ENCODE results near the gene ERBB4. TPM values are rescaled to one million over a fixed set of nuclear protein-coding genes. Genes with fewer than 3 reads are reported as not detected.

The ERBB4 gene
- total and polyA plus RNA-seq, 7 experiments from 2014 or later, result not detected

GRCh38 chr2:212226114-212226513 lies 312.5 kb downstream of the ERBB4 start:
- H3K36me3 ChIP-seq (ENCODE audit: control insufficient read depth in 2 of 3, insufficient read depth in 3 of 3, low read length in 3 of 3), result no peaks in the 10 kb centered on the region
- H3K4me3 ChIP-seq (ENCODE audit: low read length), result no peak overlapping the region
- Mint-ChIP-seq H3K4me1 (no peaks in the 10 kb centered on the region), H3K27me3 (no peaks in the 10 kb centered on the region), H3K9me3 (peaks cover 0 to 7% (median 0%) of the 10 kb centered on the region in 11 donors), H3K4me3 (no peak overlapping the region), H3K27ac (no peak overlapping the region), H3K36me3 (no peaks in the 10 kb centered on the region)
- H3K4me1 ChIP-seq (ENCODE audit: control insufficient read depth in 2 of 2, insufficient read depth in 2 of 2, low read length in 2 of 2), result no peaks in the 10 kb centered on the region
- intact Hi-C loops (cut with micrococcal nuclease), result no loop called here
- H3K9me3 ChIP-seq (ENCODE audit: control insufficient read depth in 2 of 3, low read length in 3 of 3), result no peaks in the 10 kb centered on the region
- no peak for ATAC-seq
- ChIA-PET POLR2A (no interaction called here), CTCF (no interaction called here)
- no peaks in the 10 kb centered on the region for H3K27me3 ChIP-seq (ENCODE audit: control insufficient read depth in 2 of 2, insufficient read depth in 2 of 2, low read length in 2 of 2)
- no peak overlapping the region for H3K27ac ChIP-seq (ENCODE audit: low read depth, low read length)
- no peak for DNase-seq

GRCh38 chr2:212223696-212224095 lies 314.9 kb downstream of the ERBB4 start:
- Mint-ChIP-seq H3K4me1 (no peaks in the 10 kb centered on the region), H3K4me3 (no peak overlapping the region), H3K36me3 (no peaks in the 10 kb centered on the region), H3K27ac (no peak overlapping the region), H3K27me3 (no peaks in the 10 kb centered on the region), H3K9me3 (peaks cover 0 to under 1% (median 0%) of the 10 kb centered on the region in 11 donors)
- ChIA-PET POLR2A (no interaction called here), CTCF (no interaction called here)
- DNase-seq (no peak), ATAC-seq (no peak)
- H3K27ac ChIP-seq (ENCODE audit: low read depth, low read length), result no peak overlapping the region
- no peaks in the 10 kb centered on the region for H3K36me3 ChIP-seq (ENCODE audit: control insufficient read depth in 2 of 3, insufficient read depth in 3 of 3, low read length in 3 of 3)
- intact Hi-C loops (cut with micrococcal nuclease), result no loop called here
- H3K9me3 ChIP-seq (ENCODE audit: control insufficient read depth in 2 of 3, low read length in 3 of 3), result no peaks in the 10 kb centered on the region
- H3K27me3 ChIP-seq (ENCODE audit: control insufficient read depth in 2 of 2, insufficient read depth in 2 of 2, low read length in 2 of 2), result no peaks in the 10 kb centered on the region
- no peaks in the 10 kb centered on the region for H3K4me1 ChIP-seq (ENCODE audit: control insufficient read depth in 2 of 2, insufficient read depth in 2 of 2, low read length in 2 of 2)
- no peak overlapping the region for H3K4me3 ChIP-seq (ENCODE audit: low read length)

GRCh38 chr2:212213191-212213590 lies 325.4 kb downstream of the ERBB4 start:
- H3K36me3 ChIP-seq (ENCODE audit: control insufficient read depth in 2 of 3, insufficient read depth in 3 of 3, low read length in 3 of 3), result no peaks in the 10 kb centered on the region
- Mint-ChIP-seq H3K4me1 (no peaks in the 10 kb centered on the region), H3K9me3 (peaks cover 0 to 4% (median 0%) of the 10 kb centered on the region in 11 donors), H3K4me3 (no peak overlapping the region), H3K27me3 (no peaks in the 10 kb centered on the region), H3K36me3 (no peaks in the 10 kb centered on the region), H3K27ac (no peak overlapping the region)
- no peaks in the 10 kb centered on the region for H3K27me3 ChIP-seq (ENCODE audit: control insufficient read depth in 2 of 2, insufficient read depth in 2 of 2, low read length in 2 of 2)
- CTCF ChIA-PET, result no interaction called here
- no peak overlapping the region for H3K27ac ChIP-seq (ENCODE audit: low read depth, low read length)
- H3K4me1 ChIP-seq (ENCODE audit: control insufficient read depth in 2 of 2, insufficient read depth in 2 of 2, low read length in 2 of 2), result no peaks in the 10 kb centered on the region
- DNase-seq (no peak), ATAC-seq (no peak)
- POLR2A ChIA-PET, result no interaction called here
- no peak overlapping the region for H3K4me3 ChIP-seq (ENCODE audit: low read length)
- intact Hi-C loops (cut with micrococcal nuclease), result no loop called here
- H3K9me3 ChIP-seq (ENCODE audit: control insufficient read depth in 2 of 3, low read length in 3 of 3), result no peaks in the 10 kb centered on the region

- Histone ChIP-seq H3K4me1 (ENCODE audit: control insufficient read depth in 2 of 2, insufficient read depth in 2 of 2, low read length in 2 of 2) (no peaks in the 10 kb centered on the region), H3K27ac (ENCODE audit: low read depth, low read length) (no peak overlapping the region), H3K4me3 (ENCODE audit: low read length) (no peak overlapping the region), H3K36me3 (ENCODE audit: control insufficient read depth in 2 of 3, insufficient read depth in 3 of 3, low read length in 3 of 3) (no peaks in the 10 kb centered on the region), H3K9me3 (ENCODE audit: control insufficient read depth in 2 of 3, low read length in 3 of 3) (no peaks in the 10 kb centered on the region), H3K27me3 (ENCODE audit: control insufficient read depth in 2 of 2, insufficient read depth in 2 of 2, low read length in 2 of 2) (no peaks in the 10 kb centered on the region)
- Mint-ChIP-seq H3K27ac (no peak overlapping the region), H3K36me3 (no peaks in the 10 kb centered on the region), H3K4me1 (no peaks in the 10 kb centered on the region), H3K4me3 (no peak overlapping the region), H3K27me3 (no peaks in the 10 kb centered on the region), H3K9me3 (peaks cover 0 to 5% (median 0%) of the 10 kb centered on the region in 11 donors)
- ATAC-seq (no peak), DNase-seq (no peak)
- intact Hi-C loops (cut with micrococcal nuclease), result no loop called here
- CTCF ChIA-PET, result no interaction called here
- POLR2A ChIA-PET, result no interaction called here
These were observed 330.1 kb downstream of the ERBB4 start for GRCh38 chr2:212208467-212208866.

GRCh38 chr2:212197776-212198175 lies 340.8 kb downstream of the ERBB4 start:
- Histone ChIP-seq H3K9me3 (ENCODE audit: control insufficient read depth in 2 of 3, low read length in 3 of 3) (no peaks in the 10 kb centered on the region), H3K36me3 (ENCODE audit: control insufficient read depth in 2 of 3, insufficient read depth in 3 of 3, low read length in 3 of 3) (no peaks in the 10 kb centered on the region), H3K27me3 (ENCODE audit: control insufficient read depth in 2 of 2, insufficient read depth in 2 of 2, low read length in 2 of 2) (no peaks in the 10 kb centered on the region), H3K27ac (ENCODE audit: low read depth, low read length) (no peak overlapping the region), H3K4me1 (ENCODE audit: control insufficient read depth in 2 of 2, insufficient read depth in 2 of 2, low read length in 2 of 2) (no peaks in the 10 kb centered on the region), H3K4me3 (ENCODE audit: low read length) (no peak overlapping the region)
- Mint-ChIP-seq H3K9me3 (peaks cover 0 to 2% (median 0%) of the 10 kb centered on the region in 11 donors), H3K4me3 (no peak overlapping the region), H3K4me1 (no peaks in the 10 kb centered on the region), H3K27ac (no peak overlapping the region), H3K36me3 (no peaks in the 10 kb centered on the region), H3K27me3 (no peaks in the 10 kb centered on the region)
- no peak for DNase-seq
- intact Hi-C loops (cut with micrococcal nuclease), result no loop called here
- POLR2A ChIA-PET, result no interaction called here
- CTCF ChIA-PET, result no interaction called here
- ATAC-seq, result no peak

- Histone ChIP-seq H3K9me3 (ENCODE audit: control insufficient read depth in 2 of 3, low read length in 3 of 3) (no peaks in the 10 kb centered on the region), H3K27ac (ENCODE audit: low read depth, low read length) (no peak overlapping the region), H3K4me1 (ENCODE audit: control insufficient read depth in 2 of 2, insufficient read depth in 2 of 2, low read length in 2 of 2) (no peaks in the 10 kb centered on the region), H3K4me3 (ENCODE audit: low read length) (no peak overlapping the region), H3K36me3 (ENCODE audit: control insufficient read depth in 2 of 3, insufficient read depth in 3 of 3, low read length in 3 of 3) (no peaks in the 10 kb centered on the region), H3K27me3 (ENCODE audit: control insufficient read depth in 2 of 2, insufficient read depth in 2 of 2, low read length in 2 of 2) (no peaks in the 10 kb centered on the region)
- CTCF ChIA-PET, result no interaction called here
- no peak for ATAC-seq
- H3K36me3 Mint-ChIP-seq, result no peaks in the 10 kb centered on the region
- intact Hi-C loops (cut with micrococcal nuclease), result no loop called here
- no peaks in the 10 kb centered on the region for H3K4me1 Mint-ChIP-seq
- POLR2A ChIA-PET, result no interaction called here
- no peak overlapping the region for H3K4me3 Mint-ChIP-seq
- no peak for DNase-seq
- H3K27me3 Mint-ChIP-seq, result no peaks in the 10 kb centered on the region
- peaks cover 0 to 4% (median 0%) of the 10 kb centered on the region in 11 donors for H3K9me3 Mint-ChIP-seq
- H3K27ac Mint-ChIP-seq, result no peak overlapping the region
These were observed 343.0 kb downstream of the ERBB4 start for GRCh38 chr2:212195626-212196025.

GRCh38 chr2:212194396-212194795 lies 344.2 kb downstream of the ERBB4 start:
- Histone ChIP-seq H3K9me3 (ENCODE audit: control insufficient read depth in 2 of 3, low read length in 3 of 3) (no peaks in the 10 kb centered on the region), H3K4me3 (ENCODE audit: low read length) (no peak overlapping the region), H3K36me3 (ENCODE audit: control insufficient read depth in 2 of 3, insufficient read depth in 3 of 3, low read length in 3 of 3) (no peaks in the 10 kb centered on the region), H3K27ac (ENCODE audit: low read depth, low read length) (no peak overlapping the region), H3K27me3 (ENCODE audit: control insufficient read depth in 2 of 2, insufficient read depth in 2 of 2, low read length in 2 of 2) (no peaks in the 10 kb centered on the region), H3K4me1 (ENCODE audit: control insufficient read depth in 2 of 2, insufficient read depth in 2 of 2, low read length in 2 of 2) (no peaks in the 10 kb centered on the region)
- Mint-ChIP-seq H3K36me3 (no peaks in the 10 kb centered on the region), H3K4me1 (no peaks in the 10 kb centered on the region), H3K4me3 (no peak overlapping the region), H3K27ac (no peak overlapping the region), H3K9me3 (peaks cover 0 to 4% (median 0%) of the 10 kb centered on the region in 11 donors), H3K27me3 (no peaks in the 10 kb centered on the region)
- CTCF ChIA-PET, result no interaction called here
- POLR2A ChIA-PET, result no interaction called here
- DNase-seq (no peak), ATAC-seq (no peak)
- intact Hi-C loops (cut with micrococcal nuclease), result no loop called here
